ENCODE results near the gene POLR3H.

GRCh38 chr22:41499624-41500280 is 44.5 kb downstream of the POLR3H start:
- TF ChIP-seq, protein P1, sequence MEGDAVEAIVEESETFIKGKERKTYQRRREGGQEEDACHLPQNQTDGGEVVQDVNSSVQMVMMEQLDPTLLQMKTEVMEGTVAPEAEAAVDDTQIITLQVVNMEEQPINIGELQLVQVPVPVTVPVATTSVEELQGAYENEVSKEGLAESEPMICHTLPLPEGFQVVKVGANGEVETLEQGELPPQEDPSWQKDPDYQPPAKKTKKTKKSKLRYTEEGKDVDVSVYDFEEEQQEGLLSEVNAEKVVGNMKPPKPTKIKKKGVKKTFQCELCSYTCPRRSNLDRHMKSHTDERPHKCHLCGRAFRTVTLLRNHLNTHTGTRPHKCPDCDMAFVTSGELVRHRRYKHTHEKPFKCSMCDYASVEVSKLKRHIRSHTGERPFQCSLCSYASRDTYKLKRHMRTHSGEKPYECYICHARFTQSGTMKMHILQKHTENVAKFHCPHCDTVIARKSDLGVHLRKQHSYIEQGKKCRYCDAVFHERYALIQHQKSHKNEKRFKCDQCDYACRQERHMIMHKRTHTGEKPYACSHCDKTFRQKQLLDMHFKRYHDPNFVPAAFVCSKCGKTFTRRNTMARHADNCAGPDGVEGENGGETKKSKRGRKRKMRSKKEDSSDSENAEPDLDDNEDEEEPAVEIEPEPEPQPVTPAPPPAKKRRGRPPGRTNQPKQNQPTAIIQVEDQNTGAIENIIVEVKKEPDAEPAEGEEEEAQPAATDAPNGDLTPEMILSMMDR (IDR thresholded peaks at IDR 0.05), result no peak
- no peak for TF ChIP-seq POLR2A (IDR thresholded peaks at IDR 0.05)
- no peak for TF ChIP-seq POLR2AphosphoS5 (IDR thresholded peaks at IDR 0.05)
